NB4 (cell line): ENCODE data around the gene NOL3.

Experiments used
- CTCF ChIP-seq: IDR thresholded peaks from one replicate; pipeline ENCODE4 v1.5.1; 2012; ENCODE audit warnings: low read depth, low read length
- POLR2A ChIP-seq: IDR thresholded peaks from 2 replicates; pipeline ENCODE4 v1.6.1; 2011; ENCODE audit warnings: mild to moderate bottlenecking; ENCODE audit not compliant: insufficient read length; ENCODE audit errors: extremely low read depth

- no peak for TF ChIP-seq CTCF
- no peak for TF ChIP-seq POLR2A
Measured at GRCh38 chr16:67141391-67141790, 28.9 kb upstream of the NOL3 start.
